CD14-positive monocyte (primary cell): ENCODE data around the gene FANCM. TPM values are rescaled to one million over a fixed set of nuclear protein-coding genes. Genes with fewer than 3 reads are reported as not detected.

Source experiments
- DNase-seq, 3 donors: peaks; one replicate each; pipeline ENCODE4 v3.0.0-alpha.2; 2011 to 2022
- H2AFZ ChIP-seq: 2 replicates; pipeline ENCODE4 v1.6.0; 2012; ENCODE audit warnings: mild to moderate bottlenecking, low read depth, low read length, inconsistent platforms; ENCODE audit not compliant: insufficient read depth, poor library complexity, severe bottlenecking
- H3K27ac ChIP-seq, 2 donors: 1 replicate in 1 of 2; 2 replicates in 1 of 2; pipeline ENCODE4 v1.5.1; 2012 to 2013; ENCODE audit warnings: low read length in 2 of 2, control low read depth in 1 of 2, inconsistent platforms in 1 of 2, low read depth in 1 of 2, mild to moderate bottlenecking in 1 of 2
- H3K27me3 ChIP-seq, 2 donors: one replicate each; pipeline versions ENCODE4 v1.6.0 to v1.6.1; 2011 to 2013; ENCODE audit warnings: low read length in 2 of 2; ENCODE audit not compliant: control insufficient read depth in 2 of 2, insufficient read depth in 2 of 2
- H3K36me3 ChIP-seq, 2 donors: replicated peaks in 1 of 2; 1 replicate in 1 of 2; 2 replicates in 1 of 2; pipeline versions ENCODE4 v1.5.1 to v1.6.1; 2012 to 2013; ENCODE audit warnings: low read length in 2 of 2, control low read depth in 1 of 2, inconsistent platforms in 1 of 2, mild to moderate bottlenecking in 1 of 2; ENCODE audit not compliant: insufficient read depth in 2 of 2, control insufficient read depth in 1 of 2
- H3K4me1 ChIP-seq, 2 donors: 1 replicate in 1 of 2; 2 replicates in 1 of 2; pipeline versions ENCODE4 v1.5.1 to v1.6.1; 2012 to 2013; ENCODE audit warnings: low read length in 2 of 2, control low read depth in 1 of 2, inconsistent platforms in 1 of 2, mild to moderate bottlenecking in 1 of 2, moderate library complexity in 1 of 2; ENCODE audit not compliant: insufficient read depth in 2 of 2, control insufficient read depth in 1 of 2
- H3K4me2 ChIP-seq: replicated peaks from 2 replicates; pipeline ENCODE3; 2012; ENCODE audit warnings: low read length, moderate library complexity, mild to moderate bottlenecking; ENCODE audit not compliant: poor library complexity, severe bottlenecking; ENCODE audit errors: extremely low read depth
- H3K4me3 ChIP-seq, 3 experiments: fragments of 200-600 bp in 1 of 3; sonication (generic) in 1 of 3; replicated peaks in 1 of 3; 1 replicate in 2 of 3; 2 replicates in 1 of 3; pipeline ENCODE4 v1.5.1; 2011 to 2013; ENCODE audit warnings: low read length in 3 of 3, mild to moderate bottlenecking in 3 of 3, control low read depth in 2 of 3, low read depth in 2 of 3, inconsistent platforms in 1 of 3, moderate library complexity in 1 of 3
- H3K79me2 ChIP-seq: 2 replicates; pipeline ENCODE4 v1.6.0; 2012; ENCODE audit warnings: mild to moderate bottlenecking, control low read depth, inconsistent platforms, low read length, moderate library complexity; ENCODE audit not compliant: insufficient read depth
- H3K9ac ChIP-seq: 2 replicates; pipeline ENCODE4 v1.6.0; 2017; ENCODE audit warnings: low read length, mild to moderate bottlenecking; ENCODE audit not compliant: insufficient read depth, poor library complexity, severe bottlenecking
- H3K9me3 ChIP-seq, 2 donors: replicated peaks in 1 of 2; 1 replicate in 1 of 2; 2 replicates in 1 of 2; pipeline versions ENCODE4 v1.5.1 to v1.6.1; 2012 to 2013; ENCODE audit warnings: low read length in 2 of 2, control low read depth in 1 of 2; ENCODE audit not compliant: control insufficient read depth in 1 of 2, insufficient read depth in 1 of 2
- H4K20me1 ChIP-seq: 2 replicates; pipeline ENCODE4 v1.6.0; 2012; ENCODE audit warnings: mild to moderate bottlenecking, low read length, control low read depth, moderate library complexity; ENCODE audit not compliant: insufficient read depth
- H3K27ac Mint-ChIP-seq, 7 donors: one replicate each; pipeline ENCODE4 v1.8.0; 2020; ENCODE audit warnings: mild to moderate bottlenecking in 7 of 7, mixed read lengths in 7 of 7, moderate library complexity in 6 of 7, inconsistent platforms in 2 of 7
- H3K27me3 Mint-ChIP-seq, 3 donors: one replicate each; pipeline ENCODE4 v1.8.0; 2021 to 2022; ENCODE audit warnings: low read depth in 3 of 3, mild to moderate bottlenecking in 3 of 3, mixed read lengths in 3 of 3, moderate library complexity in 3 of 3, inconsistent platforms in 1 of 3
- H3K36me3 Mint-ChIP-seq, 2 donors: one replicate each; pipeline ENCODE4 v1.8.0; 2020; ENCODE audit warnings: mixed read lengths in 2 of 2, inconsistent platforms in 1 of 2, mild to moderate bottlenecking in 1 of 2
- H3K4me1 Mint-ChIP-seq: one replicate; pipeline ENCODE4 v1.8.0; 2020; ENCODE audit warnings: mild to moderate bottlenecking, mixed read lengths
- H3K4me3 Mint-ChIP-seq, 2 donors: one replicate each; pipeline ENCODE4 v1.8.0; 2020; ENCODE audit warnings: mild to moderate bottlenecking in 2 of 2, mixed read lengths in 2 of 2, moderate library complexity in 1 of 2
- H3K9me3 Mint-ChIP-seq, 7 donors: one replicate each; pipeline ENCODE4 v1.8.0; 2020 to 2022; ENCODE audit warnings: mixed read lengths in 7 of 7, mild to moderate bottlenecking in 6 of 7, moderate library complexity in 6 of 7, inconsistent platforms in 2 of 7
- CTCF ChIP-seq: fragments of 200-600 bp; IDR thresholded peaks from one replicate; pipeline ENCODE4 v1.8.0; 2022; ENCODE audit warnings: antibody characterized with exemption, mild to moderate bottlenecking
- WGBS: methylation state at CpG from one replicate; pipeline ENCODE4 v1.1.5; 2013; ENCODE audit warnings: missing lambda C conversion rate; ENCODE audit not compliant: insufficient coverage; 5-methylcytosine and 5-hydroxymethylcytosine counted together
- intact Hi-C, 2 donors: fragments of 100-400 bp; cut with micrococcal nuclease; formaldehyde crosslinking; loops; one replicate each; pipeline versions ENCODE4 v1.15.0 to v1.15.1; 2023
- polyA plus RNA-seq, 3 donors: library from polyadenylated mRNA; depleted of rRNA in 1 of 3; unstranded in 2 of 3; stranded (reverse) in 1 of 3; fragments of 300-500 nt in 2 of 3; fragments of >200 nt in 1 of 3; fragmentation: Illumina TruSeq in 2 of 3; gene quantifications; 1 replicate in 2 of 3; 2 replicates in 1 of 3; pipeline ENCODE4 v1.2.3, GENCODE V29; 2012 to 2021

FANCM gene
- polyA plus RNA-seq, 3 donors: 0.66 to 1.6 (median 1.2) TPM

DNA sequence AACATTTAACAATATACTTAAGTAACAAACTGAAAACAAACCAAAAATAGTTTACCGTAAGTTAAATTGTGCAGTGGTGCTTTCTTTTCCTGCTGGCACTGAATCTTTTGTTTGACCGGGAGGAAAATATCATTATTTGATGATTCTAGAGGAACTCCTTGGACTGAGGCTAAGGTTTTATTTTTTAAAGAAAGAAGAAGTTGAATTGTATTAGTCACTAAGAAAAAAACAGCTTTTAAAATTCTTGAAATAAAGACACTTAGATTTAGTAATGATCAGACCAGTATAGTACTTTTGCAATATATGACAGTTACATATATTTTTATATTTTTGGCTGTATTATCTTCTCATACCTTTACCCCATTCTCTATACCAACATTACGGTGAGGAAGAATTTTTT is 107.0 kb downstream of the FANCM start:
- DNase-seq: peak in 1 of 3 donors; percentile 20

GRCh38 chr14:45246151-45246550 is 110.4 kb downstream of the FANCM start:
- H3K4me2 ChIP-seq: peak overlapping the region; percentile 32
- H3K27ac Mint-ChIP-seq: no peak overlapping the region

More for the DNA sequence above, 107.0 kb downstream of the FANCM start:
- Histone ChIP-seq H3K4me2 (peak overlapping the region; percentile 47), H3K36me3 (peaks cover 15 to 19% of the 10 kb centered on the region in 2 donors), H3K9ac (no peak overlapping the region), H3K79me2 (no peaks in the 10 kb centered on the region), H3K4me3 (peak overlapping the region in 1 of 3 experiments; percentile 37), H3K27me3 (no peaks in the 10 kb centered on the region), H4K20me1 (peaks cover 66% of the 10 kb centered on the region), H2AFZ (no peak overlapping the region), H3K4me1 (peaks cover 37 to 46% of the 10 kb centered on the region in 2 donors), H3K27ac (peak overlapping the region in 1 of 2 donors; percentile 81), H3K9me3 (no peaks in the 10 kb centered on the region)
- Mint-ChIP-seq H3K27me3 (no peaks in the 10 kb centered on the region), H3K27ac (peak overlapping the region; percentile 43 to 88 (median 73)), H3K4me1 (peaks cover 14% of the 10 kb centered on the region), H3K4me3 (peak overlapping the region in 1 of 2 donors; percentile 49), H3K36me3 (peaks cover 13 to 15% of the 10 kb centered on the region in 2 donors), H3K9me3 (no peaks in the 10 kb centered on the region)
- no peak for TF ChIP-seq CTCF
- intact Hi-C loops: loop anchor here in 1 of 2 donors (10.0 kb wide), 1 partner anchor 348 kb away; a partner anchor contains a TSS
- no CpG with 5 or more reads among the region's 3 CpGs for WGBS

More at GRCh38 chr14:45246151-45246550, 110.4 kb downstream of the FANCM start:
- Histone ChIP-seq H2AFZ (no peak overlapping the region), H3K27ac (peak overlapping the region in 1 of 2 donors; percentile 57), H3K36me3 (peaks cover 5 to 14% of the 10 kb centered on the region in 2 donors), H3K79me2 (peaks cover 10% of the 10 kb centered on the region), H3K4me1 (peaks cover 66 to 80% of the 10 kb centered on the region in 2 donors), H4K20me1 (peaks cover 80% of the 10 kb centered on the region), H3K4me3 (no peak overlapping the region), H3K27me3 (no peaks in the 10 kb centered on the region), H3K9ac (no peak overlapping the region), H3K9me3 (no peaks in the 10 kb centered on the region)
- Mint-ChIP-seq H3K4me1 (peaks cover 38% of the 10 kb centered on the region), H3K4me3 (no peak overlapping the region), H3K9me3 (no peaks in the 10 kb centered on the region), H3K27me3 (no peaks in the 10 kb centered on the region), H3K36me3 (peaks cover 9 to 13% of the 10 kb centered on the region in 2 donors)
- no peak for DNase-seq
- intact Hi-C loops: loop anchor here in 1 of 2 donors (10.0 kb wide), 1 partner anchor 351 kb away; a partner anchor contains a TSS
- WGBS: 73% methylated on average over 2 of the region's 3 CpGs
- TF ChIP-seq CTCF: no peak
